B cell (primary cell): ENCODE results near the gene TNPO2. TPM values are rescaled to one million over a fixed set of nuclear protein-coding genes. Genes with fewer than 3 reads are reported as not detected.

Source experiments
- ATAC-seq: fragments of 200-7000 bp; cut with Tn5 transposase; one replicate; pipeline ENCODE4 v1.10.0; 2021; ENCODE audit warnings: low read depth, mild to moderate bottlenecking, moderate number of reproducible peaks, moderate library complexity
- CTCF ChIA-PET: fragments of 350-600 bp; sonication (Branson Sonifier 250); formaldehyde crosslinking; loops from one replicate; lab custom pipeline; 2021; ENCODE audit warnings: antibody characterized with exemption, inconsistent platforms; lab: Charles Lee
- POLR2A ChIA-PET: fragments of 350-600 bp; sonication (Branson Sonifier 250); formaldehyde crosslinking; loops from one replicate; lab custom pipeline; 2021; ENCODE audit warnings: antibody characterized with exemption; lab: Charles Lee
- DNase-seq: peaks from one replicate; pipeline ENCODE4 v3.0.0; 2013
- H2AFZ ChIP-seq: 2 replicates; pipeline ENCODE4 v1.6.1; 2012; ENCODE audit warnings: mild to moderate bottlenecking, low read depth, low read length; ENCODE audit not compliant: insufficient read depth, poor library complexity, severe bottlenecking
- H3K27ac ChIP-seq, 2 donors: 1 replicate in 1 of 2; 2 replicates in 1 of 2; pipeline ENCODE4 v1.5.1; 2012 to 2013; ENCODE audit warnings: low read length in 2 of 2, mild to moderate bottlenecking in 2 of 2, moderate library complexity in 1 of 2
- H3K27me3 ChIP-seq, 4 experiments: fragments of 200-600 bp in 1 of 4; sonication (generic) in 1 of 4; replicated peaks in 1 of 4; 1 replicate in 2 of 4; 2 replicates in 2 of 4; pipeline versions ENCODE4 v1.6.1 to v1.7.0; 2013 to 2016; ENCODE audit warnings: low read length in 3 of 4, mild to moderate bottlenecking in 2 of 4, mixed read lengths in 1 of 4, moderate library complexity in 1 of 4; ENCODE audit not compliant: insufficient read depth in 4 of 4, control insufficient read depth in 3 of 4; ENCODE audit errors: control extremely low read depth in 1 of 4
- H3K36me3 ChIP-seq, 2 experiments: replicated peaks in 1 of 2; 1 replicate in 1 of 2; 2 replicates in 1 of 2; pipeline versions ENCODE4 v1.6.1 to v1.7.1; 2013; ENCODE audit warnings: low read length in 1 of 2; ENCODE audit not compliant: insufficient read depth in 2 of 2, control insufficient read depth in 1 of 2; ENCODE audit errors: control extremely low read depth in 1 of 2, extremely low read depth in 1 of 2
- H3K4me1 ChIP-seq, 2 donors: fragments of 200-600 bp in 1 of 2; sonication (generic) in 1 of 2; 1 replicate in 1 of 2; 2 replicates in 1 of 2; pipeline versions ENCODE4 v1.5.1 to v1.6.1; 2013 to 2017; ENCODE audit warnings: low read length in 2 of 2; ENCODE audit not compliant: control insufficient read depth in 2 of 2, insufficient read depth in 2 of 2
- H3K4me2 ChIP-seq: replicated peaks from 2 replicates; pipeline ENCODE3; 2012; ENCODE audit warnings: mild to moderate bottlenecking, low read depth, low read length; ENCODE audit not compliant: poor library complexity, severe bottlenecking
- H3K4me3 ChIP-seq, 5 experiments: fragments of 200-600 bp in 1 of 5; sonication (generic) in 1 of 5; 1 replicate in 3 of 5; 2 replicates in 2 of 5; pipeline versions ENCODE4 v1.5.1 to v1.7.0; 2011 to 2016; ENCODE audit warnings: low read length in 4 of 5, mild to moderate bottlenecking in 4 of 5, low read depth in 2 of 5, control low read depth in 1 of 5, moderate library complexity in 1 of 5; ENCODE audit not compliant: insufficient read depth in 1 of 5; ENCODE audit errors: control extremely low read depth in 1 of 5, extremely low read depth in 1 of 5
- H3K79me2 ChIP-seq: fragments of 200-600 bp; sonication (generic); one replicate; pipeline ENCODE4 v1.6.0; 2016; ENCODE audit warnings: low read length; ENCODE audit not compliant: control insufficient read depth, insufficient read depth
- H3K9ac ChIP-seq: fragments of 200-600 bp; sonication (generic); 2 replicates; pipeline ENCODE4 v1.6.1; 2017; ENCODE audit warnings: mild to moderate bottlenecking, low read length, moderate library complexity
- H3K9me3 ChIP-seq, 3 donors: one replicate each; pipeline versions ENCODE4 v1.6.1 to v1.7.1; 2013; ENCODE audit warnings: low read length in 2 of 3; ENCODE audit not compliant: control insufficient read depth in 2 of 3, insufficient read depth in 1 of 3; ENCODE audit errors: control extremely low read depth in 1 of 3
- H4K20me1 ChIP-seq: 2 replicates; pipeline ENCODE4 v1.6.0; 2012; ENCODE audit warnings: mild to moderate bottlenecking, low read length; ENCODE audit not compliant: insufficient read depth, control insufficient read depth, poor library complexity, severe bottlenecking
- H3K27ac Mint-ChIP-seq: one replicate; pipeline ENCODE4 v1.8.0; 2021; ENCODE audit warnings: mixed read lengths
- H3K27me3 Mint-ChIP-seq: one replicate; pipeline ENCODE4 v1.8.0; 2021; ENCODE audit warnings: mixed read lengths
- H3K4me1 Mint-ChIP-seq: one replicate; pipeline ENCODE4 v1.8.0; 2021; ENCODE audit warnings: mixed read lengths
- H3K4me3 Mint-ChIP-seq: one replicate; pipeline ENCODE4 v1.8.0; 2021; ENCODE audit warnings: mixed read lengths
- H3K9me3 Mint-ChIP-seq: one replicate; pipeline ENCODE4 v1.8.0; 2022; ENCODE audit warnings: mixed read lengths; ENCODE audit not compliant: insufficient read depth
- EZH2 ChIP-seq: IDR thresholded peaks from 2 replicates; pipeline ENCODE4 v1.6.1; 2012; ENCODE audit warnings: borderline replicate concordance, low read depth, mild to moderate bottlenecking, moderate library complexity, low read length; ENCODE audit not compliant: insufficient read depth, poor library complexity, severe bottlenecking
- WGBS: methylation state at CpG from one replicate; pipeline ENCODE4 v1.1.5; 2013; ENCODE audit warnings: missing lambda C conversion rate; ENCODE audit not compliant: insufficient coverage; 5-methylcytosine and 5-hydroxymethylcytosine counted together
- intact Hi-C: fragments of 100-400 bp; cut with micrococcal nuclease; formaldehyde crosslinking; loops from one replicate; pipeline ENCODE4 v1.10.0; 2022
- polyA plus RNA-seq: library from polyadenylated mRNA; depleted of rRNA; stranded (reverse); fragments of >200 nt; gene quantifications from 2 replicates; pipeline ENCODE4 v1.2.3, GENCODE V29; 2012
- total RNA-seq, 2 donors: library from RNA; stranded (reverse); fragments of 120-200 nt in 1 of 2; gene quantifications; 1 replicate in 1 of 2; 2 replicates in 1 of 2; pipeline versions ENCODE4 v1.2.3 to v1.2.4, GENCODE V29; 2013 to 2022
- TF ChIP-seq, protein P1 (sequence below): fragments of 200-600 bp; IDR thresholded peaks from one replicate; pipeline ENCODE4 v1.8.0; 2022; ENCODE audit warnings: antibody characterized with exemption, mild to moderate bottlenecking

Gene TNPO2
- total and polyA plus RNA-seq, 2 donors (not counting 1 experiment from before 2014, with no cell fraction given) = 73.7 to 85.6 TPM

DNA sequence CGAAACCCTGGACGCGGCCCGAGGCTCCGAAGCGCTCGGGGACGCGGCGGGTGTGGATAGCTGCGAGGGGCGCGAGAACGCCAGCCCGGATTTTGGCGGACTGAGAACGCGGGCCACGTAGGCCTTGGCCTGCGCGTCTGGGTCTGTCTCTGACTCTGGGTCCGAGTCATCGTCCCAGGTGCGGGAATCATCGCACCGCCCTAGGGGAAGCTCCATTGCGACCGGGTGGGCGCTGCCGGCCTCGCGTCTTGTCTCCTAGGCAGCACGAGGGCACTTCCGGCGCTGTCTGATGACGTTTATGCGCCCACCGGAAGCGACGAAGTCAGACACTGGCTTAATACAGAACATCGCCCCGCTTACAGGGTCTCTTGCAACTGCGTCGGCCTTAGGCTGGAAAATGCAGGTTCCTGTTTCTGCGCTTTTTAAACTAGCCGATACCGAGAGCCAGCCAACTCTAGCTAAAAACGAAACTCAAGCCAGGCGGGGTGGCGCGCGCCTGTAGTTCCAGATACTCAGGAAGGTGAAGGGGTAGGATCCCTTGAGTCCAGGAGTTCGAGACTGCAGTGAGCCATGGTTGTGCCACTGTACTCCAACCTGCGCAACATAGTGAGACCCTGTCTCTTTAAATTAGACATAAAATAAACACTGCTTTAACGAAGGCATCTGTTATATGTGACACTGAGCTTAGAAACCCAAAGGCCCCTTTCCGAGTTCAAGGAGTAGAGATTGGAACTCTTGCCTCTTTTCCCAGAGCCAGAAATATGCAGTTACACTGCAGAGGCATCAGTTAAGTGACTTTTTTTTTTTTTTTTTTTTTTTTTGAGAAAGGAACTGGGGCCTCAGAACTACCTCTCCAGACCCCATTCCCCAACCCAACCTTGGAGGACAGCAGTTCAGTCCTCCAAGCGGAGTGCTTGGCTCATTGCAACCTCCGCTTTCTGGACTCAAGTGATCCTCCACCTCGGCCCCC is 27.1 kb downstream of the TNPO2 start, which contains the start of gene FBXW9:
Gene FBXW9 (minus strand): TSS at position 266 of the 970 bp plus-strand sequence. CDS start 50 bp downstream, at position 216.
- Histone ChIP-seq H3K4me1 (peaks cover 13 to 17% of the 10 kb centered on the region in 2 donors), H3K4me3 (peak within 1 kb of the TSS; percentile 64 to 88 (median 82)), H3K9me3 (no peaks in the 10 kb centered on the region), H3K27me3 (no peaks in the 10 kb centered on the region), H3K79me2 (no peaks in the 10 kb centered on the region), H3K27ac (peak within 1 kb of the TSS; percentile 85 to 93), H3K9ac (peak within 1 kb of the TSS; percentile 79), H3K36me3 (peaks cover 0 to 10% of the 10 kb centered on the region in 2 experiments), H2AFZ (peak within 1 kb of the TSS; percentile 90), H3K4me2 (peak within 1 kb of the TSS; percentile 99), H4K20me1 (no peaks in the 10 kb centered on the region)
- Mint-ChIP-seq H3K27ac (peak within 1 kb of the TSS; percentile 98), H3K27me3 (no peaks in the 10 kb centered on the region), H3K9me3 (no peaks in the 10 kb centered on the region), H3K4me3 (peak within 1 kb of the TSS; percentile 94), H3K4me1 (peaks cover 10% of the 10 kb centered on the region)
- intact Hi-C loops = loop anchor here (1.0 to 2.0 kb wide), 5 partner anchors 15 to 1192 kb away; partner anchors contain the start of genes DHPS, GET3, TNPO2 and ZNF653
- WGBS = 5% methylated on average over 56 of the region's 59 CpGs
- ChIA-PET CTCF (interaction anchor here (0.5 to 3.5 kb wide), 7 partner anchors 16 to 133 kb away, joined by 3 to 16 read pairs (median 6); no protein-coding TSS in a partner anchor), POLR2A (interaction anchor here (0.6 to 2.6 kb wide), 11 partner anchors 15 to 399 kb away, joined by 3 to 13 read pairs (median 4); partner anchors contain the start of genes CALR, DHPS, MAN2B1 and RTBDN)
- TF ChIP-seq, protein P1, sequence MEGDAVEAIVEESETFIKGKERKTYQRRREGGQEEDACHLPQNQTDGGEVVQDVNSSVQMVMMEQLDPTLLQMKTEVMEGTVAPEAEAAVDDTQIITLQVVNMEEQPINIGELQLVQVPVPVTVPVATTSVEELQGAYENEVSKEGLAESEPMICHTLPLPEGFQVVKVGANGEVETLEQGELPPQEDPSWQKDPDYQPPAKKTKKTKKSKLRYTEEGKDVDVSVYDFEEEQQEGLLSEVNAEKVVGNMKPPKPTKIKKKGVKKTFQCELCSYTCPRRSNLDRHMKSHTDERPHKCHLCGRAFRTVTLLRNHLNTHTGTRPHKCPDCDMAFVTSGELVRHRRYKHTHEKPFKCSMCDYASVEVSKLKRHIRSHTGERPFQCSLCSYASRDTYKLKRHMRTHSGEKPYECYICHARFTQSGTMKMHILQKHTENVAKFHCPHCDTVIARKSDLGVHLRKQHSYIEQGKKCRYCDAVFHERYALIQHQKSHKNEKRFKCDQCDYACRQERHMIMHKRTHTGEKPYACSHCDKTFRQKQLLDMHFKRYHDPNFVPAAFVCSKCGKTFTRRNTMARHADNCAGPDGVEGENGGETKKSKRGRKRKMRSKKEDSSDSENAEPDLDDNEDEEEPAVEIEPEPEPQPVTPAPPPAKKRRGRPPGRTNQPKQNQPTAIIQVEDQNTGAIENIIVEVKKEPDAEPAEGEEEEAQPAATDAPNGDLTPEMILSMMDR = no peak
- no peak for TF ChIP-seq EZH2
- ATAC-seq (peak; percentile 87), DNase-seq (peak; percentile 98)
